HepG2 (cell line): ENCODE data around the gene DHRS13. TPM values are rescaled to one million over a fixed set of nuclear protein-coding genes. Genes with fewer than 3 reads are reported as not detected.

Source experiments
- HIC2 ChIP-seq: sonication (generic); formaldehyde crosslinking; IDR thresholded peaks from 2 replicates; pipeline ENCODE4 v1.9.0; 2022; ENCODE audit warnings: low read depth, missing genetic modification reagents
- HINFP ChIP-seq: sonication (generic); formaldehyde crosslinking; IDR thresholded peaks from 2 replicates; pipeline ENCODE4 v1.4.0; 2020; ENCODE audit warnings: low read depth, mild to moderate bottlenecking, missing genetic modification reagents
- HOMEZ ChIP-seq: IDR thresholded peaks from 2 replicates; pipeline ENCODE4 v1.6.1; 2016; ENCODE audit warnings: low read depth
- IRX3 ChIP-seq: sonication (generic); formaldehyde crosslinking; IDR thresholded peaks from 2 replicates; pipeline ENCODE4 v1.8.1; 2023; ENCODE audit warnings: mild to moderate bottlenecking, low read depth, missing genetic modification reagents, borderline replicate concordance
- KMT2B ChIP-seq: IDR thresholded peaks from 2 replicates; pipeline ENCODE4 v1.6.1; 2016; ENCODE audit warnings: missing genetic modification reagents, missing compliant biosample characterization
- RELA ChIP-seq: sonication (generic); formaldehyde crosslinking; IDR thresholded peaks from 2 replicates; pipeline ENCODE4 v1.4.0; 2020; ENCODE audit warnings: missing genetic modification reagents
- SAP130 ChIP-seq: IDR thresholded peaks from 2 replicates; pipeline ENCODE4 v1.6.1; 2016; ENCODE audit warnings: low read depth
- ZBTB20 ChIP-seq: sonication (generic); formaldehyde crosslinking; IDR thresholded peaks from 2 replicates; pipeline ENCODE4 v1.8.1; 2023; ENCODE audit warnings: missing genetic modification reagents, low read depth, mild to moderate bottlenecking, borderline replicate concordance
- ZNF253 ChIP-seq: sonication (generic); formaldehyde crosslinking; IDR thresholded peaks from 2 replicates; pipeline ENCODE4 v1.8.0; 2022; ENCODE audit warnings: mild to moderate bottlenecking, missing genetic modification reagents, borderline replicate concordance
- ZNF263 ChIP-seq: sonication (generic); formaldehyde crosslinking; IDR thresholded peaks from 2 replicates; pipeline ENCODE4 v1.4.0; 2020; ENCODE audit warnings: missing genetic modification reagents
- ZNF343 ChIP-seq: sonication (generic); formaldehyde crosslinking; IDR thresholded peaks from 2 replicates; pipeline ENCODE4 v1.4.0; 2020; ENCODE audit warnings: mild to moderate bottlenecking, missing genetic modification reagents
- ZNF432 ChIP-seq: sonication (generic); formaldehyde crosslinking; IDR thresholded peaks from 2 replicates; pipeline ENCODE4 v1.5.0; 2020; ENCODE audit warnings: missing genetic modification reagents, mild to moderate bottlenecking, borderline replicate concordance
- ZNF563 ChIP-seq: sonication (generic); formaldehyde crosslinking; IDR thresholded peaks from 2 replicates; pipeline ENCODE4 v1.8.0; 2022; ENCODE audit warnings: mild to moderate bottlenecking, moderate library complexity, missing genetic modification reagents
- ZNF597 ChIP-seq: sonication (generic); formaldehyde crosslinking; IDR thresholded peaks from 2 replicates; pipeline ENCODE4 v1.5.0; 2020; ENCODE audit warnings: missing genetic modification reagents
- ZNF615 ChIP-seq: sonication (generic); formaldehyde crosslinking; IDR thresholded peaks from 2 replicates; pipeline ENCODE4 v1.5.0; 2020; ENCODE audit warnings: mild to moderate bottlenecking, missing genetic modification reagents, borderline replicate concordance
- ZNF652 ChIP-seq: IDR thresholded peaks from 2 replicates; pipeline ENCODE4 v1.6.1; 2016; ENCODE audit warnings: low read depth, borderline replicate concordance
- ZNF766 ChIP-seq: sonication (generic); formaldehyde crosslinking; IDR thresholded peaks from 2 replicates; pipeline ENCODE4 v1.5.0; 2020; ENCODE audit warnings: missing genetic modification reagents, borderline replicate concordance
- ZNF850 ChIP-seq: sonication (generic); formaldehyde crosslinking; conservative IDR thresholded peaks from 2 replicates; pipeline ENCODE4 v1.9.0; 2021; ENCODE audit warnings: mild to moderate bottlenecking, missing genetic modification reagents
- polyA plus RNA-seq, 8 experiments: library from polyadenylated mRNA; depleted of rRNA in 3 of 8; stranded (reverse) in 7 of 8; unstranded in 1 of 8; fragments of >200 nt; fragmentation: Illumina TruSeq in 4 of 8; extraction: Trizol in 4 of 8; gene quantifications; 2 replicates each; pipeline versions ENCODE4 v1.2.1 to v1.2.3, GENCODE V29; 2011 to 2016; ENCODE audit warnings: low read depth in 4 of 8, missing spikeins in 1 of 8, mixed read lengths in 1 of 8; ENCODE audit not compliant: insufficient read depth in 1 of 8
- total RNA-seq, 5 experiments: library from RNA; depleted of rRNA; stranded (reverse); fragments of >200 nt; fragmentation: Illumina TruSeq; extraction: Trizol; gene quantifications; 2 replicates each; pipeline ENCODE4 v1.2.3, GENCODE V29; 2016; ENCODE audit warnings: low read depth in 1 of 5
- TF ChIP-seq, protein P1 (sequence below): IDR thresholded peaks from 2 replicates; pipeline ENCODE4 v1.6.1; 2016; ENCODE audit warnings: mild to moderate bottlenecking

DHRS13 gene
- total and polyA plus RNA-seq, 2 of the 13 experiments (the other 11 are each of a cell fraction or from before 2014, with no cell fraction given) = 11.8 to 12.6 TPM

DNA sequence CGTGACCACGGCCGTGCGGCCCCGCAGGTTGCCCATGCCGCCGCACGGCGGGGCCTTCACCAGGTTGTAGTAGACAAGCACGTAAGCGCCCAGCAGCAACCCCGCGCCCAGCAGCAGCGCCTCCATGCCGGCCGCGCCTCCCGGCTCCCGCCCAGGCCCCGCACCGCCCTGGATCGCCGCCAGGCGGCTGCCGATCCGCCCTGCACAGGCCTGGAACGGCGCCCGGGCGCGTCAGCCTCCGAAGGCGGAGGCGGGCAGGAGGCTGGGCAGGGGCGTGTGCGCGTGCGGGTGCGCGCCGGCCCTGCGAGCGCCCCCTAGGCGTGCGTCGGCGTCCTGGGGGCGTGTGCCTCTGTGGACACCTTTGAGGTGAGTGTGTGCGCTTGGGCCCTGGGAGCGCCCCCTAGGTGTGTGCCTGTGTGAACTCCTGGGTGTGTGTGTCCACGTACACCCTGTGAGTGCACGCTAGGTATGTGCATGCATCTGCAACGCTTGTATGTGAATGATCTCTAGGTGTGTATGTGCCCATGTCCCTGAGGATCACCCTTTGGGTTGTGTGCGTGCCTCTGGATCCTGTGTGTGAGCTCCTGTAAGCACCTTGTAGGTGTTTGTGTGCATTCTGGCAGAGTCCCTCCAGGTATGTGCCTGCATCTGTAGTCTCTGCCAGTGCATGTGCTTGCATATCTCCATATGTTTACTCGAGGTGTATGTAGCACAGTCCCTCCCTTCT is at the start of gene DHRS13 (continued):
- TF ChIP-seq ZNF850 (CRISPR knock-in tag) = no peak
- TF ChIP-seq, protein P1, sequence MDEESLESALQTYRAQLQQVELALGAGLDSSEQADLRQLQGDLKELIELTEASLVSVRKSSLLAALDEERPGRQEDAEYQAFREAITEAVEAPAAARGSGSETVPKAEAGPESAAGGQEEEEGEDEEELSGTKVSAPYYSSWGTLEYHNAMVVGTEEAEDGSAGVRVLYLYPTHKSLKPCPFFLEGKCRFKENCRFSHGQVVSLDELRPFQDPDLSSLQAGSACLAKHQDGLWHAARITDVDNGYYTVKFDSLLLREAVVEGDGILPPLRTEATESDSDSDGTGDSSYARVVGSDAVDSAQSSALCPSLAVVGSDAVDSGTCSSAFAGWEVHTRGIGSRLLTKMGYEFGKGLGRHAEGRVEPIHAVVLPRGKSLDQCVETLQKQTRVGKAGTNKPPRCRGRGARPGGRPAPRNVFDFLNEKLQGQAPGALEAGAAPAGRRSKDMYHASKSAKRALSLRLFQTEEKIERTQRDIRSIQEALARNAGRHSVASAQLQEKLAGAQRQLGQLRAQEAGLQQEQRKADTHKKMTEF = peak; percentile 73; the same call in 1 of the 2 replicates
- TF ChIP-seq ZNF563 (CRISPR knock-in tag) = peak; percentile 92; the same call in 1 of the 2 replicates
- TF ChIP-seq ZNF766 (CRISPR knock-in tag) = peak; percentile 59
- 0 out of 2 replicates have a peak, but pooled peaks have one; percentile 35 for TF ChIP-seq HIC2 (CRISPR knock-in tag)
- TF ChIP-seq ZNF597 (CRISPR knock-in tag) = no peak
- peak; percentile 96 for TF ChIP-seq SAP130 (CRISPR knock-in tag)
- 0 out of 2 replicates have a peak, but pooled peaks have one; percentile 19 for TF ChIP-seq ZNF652 (CRISPR knock-in tag)
- TF ChIP-seq IRX3 = 0 out of 2 replicates have a peak, but pooled peaks have one; percentile 86
- no peak for TF ChIP-seq ZNF253 (CRISPR knock-in tag)
- no peak; the same call in 1 of the 2 replicates for TF ChIP-seq ZNF263 (CRISPR knock-in tag)
- TF ChIP-seq ZNF615 (CRISPR knock-in tag) = no peak
- TF ChIP-seq ZNF343 = peak; percentile 25; the same call in 1 of the 2 replicates
- no peak for TF ChIP-seq ZNF432 (CRISPR knock-in tag)
- peak; percentile 67; the same call in 1 of the 2 replicates for TF ChIP-seq HINFP (CRISPR knock-in tag)
- peak; percentile 53; the same call in 1 of the 2 replicates for TF ChIP-seq HOMEZ (CRISPR knock-in tag)
- peak; percentile 55; the same call in 1 of the 2 replicates for TF ChIP-seq ZBTB20
- peak; percentile 77; the same call in 1 of the 2 replicates for TF ChIP-seq KMT2B (CRISPR knock-in tag)
- no peak for TF ChIP-seq RELA (CRISPR knock-in tag)
